WERI-Rb-1 (cell line): Measurements from ENCODE around the gene CYP2A6.
"Not testable (repeated sequence)": the region's sequence is repeated elsewhere in the genome, so short reads cannot be mapped to it uniquely, and the experiment has no call there.

Experiments used
- DNase-seq: peaks from one replicate; pipeline ENCODE4 v3.0.0-alpha.2; 2020
- H3K27ac ChIP-seq: fragments of 250-450 bp; sonication (Bioruptor Pico); 2 replicates; pipeline ENCODE4 v1.5.1; 2020; ENCODE audit warnings: mild to moderate bottlenecking, moderate library complexity
- H3K27me3 ChIP-seq: fragments of 250-450 bp; sonication (Bioruptor Pico); 2 replicates; pipeline ENCODE4 v1.5.1; 2021; ENCODE audit warnings: mild to moderate bottlenecking, low read depth, moderate library complexity; ENCODE audit not compliant: insufficient read depth, severe bottlenecking
- H3K36me3 ChIP-seq: fragments of 250-450 bp; sonication (Bioruptor Pico); 2 replicates; pipeline ENCODE4 v1.5.1; 2020; ENCODE audit warnings: mild to moderate bottlenecking, moderate library complexity
- H3K4me3 ChIP-seq: 2 replicates; pipeline ENCODE4 v1.5.1; 2011; ENCODE audit warnings: low read depth, mild to moderate bottlenecking, control low read depth, low read length
- H3K9me3 ChIP-seq: fragments of 250-450 bp; sonication (Bioruptor Pico); 2 replicates; pipeline ENCODE4 v1.5.1; 2021; ENCODE audit warnings: mild to moderate bottlenecking, moderate library complexity; ENCODE audit not compliant: severe bottlenecking
- CTCF ChIP-seq: IDR thresholded peaks from 2 replicates; pipeline ENCODE4 v1.5.1; 2011; ENCODE audit warnings: low read depth, mild to moderate bottlenecking, control low read depth, inconsistent platforms, low read length

The CYP2A6 gene

DNA sequence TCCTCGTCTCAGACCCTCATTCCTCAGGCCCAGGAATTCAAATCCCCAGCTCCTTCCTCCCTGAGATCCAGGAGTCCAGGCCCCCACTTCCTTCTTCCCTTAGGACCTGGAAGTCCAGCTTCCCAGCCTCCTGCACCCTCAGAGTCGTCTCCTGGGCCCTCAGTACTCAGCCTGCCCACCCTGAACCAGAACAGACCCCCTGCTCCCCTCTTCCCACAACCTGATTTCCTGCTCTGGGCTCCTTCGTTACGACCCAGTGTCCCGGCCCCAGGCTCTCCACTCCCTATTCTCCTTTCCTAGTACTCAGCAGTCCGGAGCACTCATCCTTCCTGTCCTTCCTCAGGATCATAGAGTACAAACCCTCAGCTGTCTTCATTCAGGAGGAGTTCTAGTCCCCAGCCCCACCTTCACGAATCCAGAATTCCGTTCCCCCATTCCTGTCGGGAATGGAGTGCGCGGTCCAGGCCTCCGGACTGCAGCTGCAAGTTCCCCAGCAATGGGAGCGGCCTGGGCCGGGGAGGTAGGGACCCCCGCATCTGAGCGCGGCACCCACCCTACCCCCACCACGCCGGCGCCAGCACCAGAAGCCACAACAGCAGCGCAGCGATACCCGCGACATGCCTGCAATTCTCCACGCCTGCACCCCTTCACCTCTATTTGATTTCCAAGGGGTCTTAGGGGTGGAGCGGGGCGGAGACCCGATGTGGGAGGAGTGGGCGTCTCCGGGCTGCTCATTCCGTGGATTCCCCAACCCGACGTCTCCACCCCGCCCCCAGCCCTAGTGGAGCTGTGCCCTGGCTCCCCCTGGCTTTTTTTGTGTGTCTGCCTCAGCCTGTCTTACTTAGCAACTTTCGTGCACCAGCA, 38.5 kb downstream of the CYP2A6 start:
- TF ChIP-seq CTCF, result no peak
- no peak overlapping the region for H3K27ac ChIP-seq
- no peaks in the 10 kb centered on the region for H3K27me3 ChIP-seq
- no peak for DNase-seq
- peaks cover 31% of the 10 kb centered on the region for H3K36me3 ChIP-seq
- peak overlapping the region; percentile 35 for H3K4me3 ChIP-seq
- H3K9me3 ChIP-seq, result no peaks in the 10 kb centered on the region

- H3K4me3 ChIP-seq, result peak overlapping the region; percentile 36
- not testable (repeated sequence) for H3K27me3 ChIP-seq, H3K27ac ChIP-seq, H3K9me3 ChIP-seq
- H3K36me3 ChIP-seq, result peaks cover 40% of the 10 kb centered on the region
- DNase-seq, result peak; percentile 60
Observed at GRCh38 chr19:40810649-40811408, 39.4 kb downstream of the CYP2A6 start.

GRCh38 chr19:40810160-40810559, 40.1 kb downstream of the CYP2A6 start:
- H3K36me3 ChIP-seq, result peaks cover 47% of the 10 kb centered on the region
- H3K27ac ChIP-seq, result no peak overlapping the region
- no peak for TF ChIP-seq CTCF
- DNase-seq, result no peak
- H3K27me3 ChIP-seq, result no peaks in the 10 kb centered on the region
- H3K9me3 ChIP-seq, result no peaks in the 10 kb centered on the region
- H3K4me3 ChIP-seq, result no peak overlapping the region

- Histone ChIP-seq H3K27me3 (no peaks in the 10 kb centered on the region), H3K27ac (no peak overlapping the region), H3K4me3 (no peak overlapping the region), H3K36me3 (peaks cover 53% of the 10 kb centered on the region), H3K9me3 (no peaks in the 10 kb centered on the region)
- no peak for TF ChIP-seq CTCF
- DNase-seq, result no peak
Observed at GRCh38 chr19:40809358-40810086, 40.7 kb downstream of the CYP2A6 start.

DNA sequence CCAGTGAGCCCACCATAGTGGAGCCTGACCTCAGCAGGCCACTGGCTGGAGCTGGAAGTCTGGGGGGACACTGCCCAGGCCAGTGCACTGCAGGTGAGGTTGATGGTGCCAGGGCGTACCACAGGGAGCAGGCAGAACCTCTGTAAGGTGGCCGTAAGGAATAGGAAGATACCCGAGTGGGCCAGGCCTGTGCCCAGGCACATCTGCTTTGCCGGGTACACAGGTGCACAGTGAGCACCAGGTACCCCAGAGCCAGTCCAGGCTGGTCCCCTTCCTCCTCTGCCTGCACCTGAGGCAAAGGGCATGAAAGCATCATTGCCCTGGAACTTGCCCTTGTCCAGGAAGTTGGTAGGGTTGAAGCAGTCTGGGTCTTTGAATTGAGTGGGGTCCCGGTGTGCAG, 41.8 kb downstream of the CYP2A6 start:
- Histone ChIP-seq H3K9me3 (no peaks in the 10 kb centered on the region), H3K27me3 (no peaks in the 10 kb centered on the region), H3K27ac (no peak overlapping the region), H3K36me3 (peaks cover 63% of the 10 kb centered on the region), H3K4me3 (no peak overlapping the region)
- no peak for DNase-seq
- TF ChIP-seq CTCF, result no peak

DNA sequence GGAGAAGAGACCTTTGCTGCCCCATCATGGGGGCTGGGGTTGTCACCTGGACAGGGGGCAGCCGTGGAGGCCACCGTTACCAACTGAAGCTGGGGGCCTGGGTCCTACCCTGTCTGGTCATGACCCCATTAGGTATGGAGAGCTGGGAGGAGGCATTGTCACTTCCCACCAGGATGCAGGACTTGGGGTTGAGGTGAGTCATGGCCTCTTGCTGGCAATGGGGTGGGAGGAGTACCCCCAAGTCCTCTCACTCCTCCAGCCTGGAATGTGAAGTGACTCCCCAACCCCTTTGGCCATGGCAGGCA, 42.3 kb downstream of the CYP2A6 start:
- TF ChIP-seq CTCF, result no peak
- DNase-seq, result no peak
- Histone ChIP-seq H3K27me3 (no peaks in the 10 kb centered on the region), H3K9me3 (no peaks in the 10 kb centered on the region), H3K4me3 (no peak overlapping the region), H3K27ac (no peak overlapping the region), H3K36me3 (peaks cover 66% of the 10 kb centered on the region)
